ENCODE data around the gene LGALS3BP. TPM values are rescaled to one million over a fixed set of nuclear protein-coding genes. Genes with fewer than 3 reads are reported as not detected.

The LGALS3BP gene
- total and polyA plus RNA-seq, 2 of the 13 experiments (the other 11 are each of a cell fraction or from before 2014, with no cell fraction given), result 137 to 332 TPM

GRCh38 chr17:79024901-79025737 lies 45.4 kb upstream of the LGALS3BP start (continued):
- TF ChIP-seq ZBTB4 (CRISPR knock-in tag; IDR thresholded peaks at IDR 0.05; ENCODE audit: borderline replicate concordance), result peak; percentile 78; the same call in 1 of the 2 replicates
- no peak for TF ChIP-seq ZFP62 (CRISPR knock-in tag; IDR thresholded peaks at IDR 0.05)
- no peak for TF ChIP-seq UBTF (CRISPR knock-in tag; IDR thresholded peaks at IDR 0.05)
- peak; percentile 54 for TF ChIP-seq ZNF687 (CRISPR knock-in tag; IDR thresholded peaks at IDR 0.05)
- no peak for TF ChIP-seq ZNF781 (CRISPR knock-in tag; IDR thresholded peaks at IDR 0.05; ENCODE audit: borderline replicate concordance, not compliant biosample characterization)
- TF ChIP-seq ZFYVE20 (CRISPR knock-in tag; IDR thresholded peaks at IDR 0.05; ENCODE audit: borderline replicate concordance, low read depth), result no peak
- TF ChIP-seq SOX5 (CRISPR knock-in tag; IDR thresholded peaks at IDR 0.05; ENCODE audit: borderline replicate concordance), result no peak
- no peak for TF ChIP-seq CBX1 (IDR thresholded peaks at IDR 0.05; ENCODE audit: low read depth)
- TF ChIP-seq SPEN (CRISPR knock-in tag; IDR thresholded peaks at IDR 0.05; ENCODE audit: low read depth), result 0 out of 2 replicates have a peak, but pooled peaks have one; percentile 25
- no peak for TF ChIP-seq ZNF619 (CRISPR knock-in tag; IDR thresholded peaks at IDR 0.05)
- TF ChIP-seq ZNF280B (CRISPR knock-in tag; IDR thresholded peaks at IDR 0.05; ENCODE audit: borderline replicate concordance), result 0 out of 2 replicates have a peak, but pooled peaks have one; percentile 10
- 0 out of 2 replicates have a peak, but pooled peaks have one; percentile 11 for TF ChIP-seq GATAD2A (CRISPR knock-in tag; IDR thresholded peaks at IDR 0.05)
- TF ChIP-seq ZBTB38 (CRISPR knock-in tag; IDR thresholded peaks at IDR 0.05), result peak; percentile 78; the same call in 1 of the 2 replicates
- TF ChIP-seq NCOA1 (CRISPR knock-in tag; IDR thresholded peaks at IDR 0.05), result no peak
- no peak for TF ChIP-seq ZNF205 (CRISPR knock-in tag; IDR thresholded peaks at IDR 0.05)

Data from HepG2 (cell line).